NCI-H524 (cell line): ENCODE measurements around the gene GNRHR.
A peak's percentile ranks its signal among the peaks of the same experiment; 100 is the strongest.
"Not testable (repeated sequence)": the region's sequence is repeated elsewhere in the genome, so short reads cannot be mapped to it uniquely, and the experiment has no call there.

Experiments used
- DNase-seq, 2 experiments: peaks; one replicate each; lab custom pipeline; 2025; lab: John Stamatoyannopoulos, UW

GNRHR gene

DNA sequence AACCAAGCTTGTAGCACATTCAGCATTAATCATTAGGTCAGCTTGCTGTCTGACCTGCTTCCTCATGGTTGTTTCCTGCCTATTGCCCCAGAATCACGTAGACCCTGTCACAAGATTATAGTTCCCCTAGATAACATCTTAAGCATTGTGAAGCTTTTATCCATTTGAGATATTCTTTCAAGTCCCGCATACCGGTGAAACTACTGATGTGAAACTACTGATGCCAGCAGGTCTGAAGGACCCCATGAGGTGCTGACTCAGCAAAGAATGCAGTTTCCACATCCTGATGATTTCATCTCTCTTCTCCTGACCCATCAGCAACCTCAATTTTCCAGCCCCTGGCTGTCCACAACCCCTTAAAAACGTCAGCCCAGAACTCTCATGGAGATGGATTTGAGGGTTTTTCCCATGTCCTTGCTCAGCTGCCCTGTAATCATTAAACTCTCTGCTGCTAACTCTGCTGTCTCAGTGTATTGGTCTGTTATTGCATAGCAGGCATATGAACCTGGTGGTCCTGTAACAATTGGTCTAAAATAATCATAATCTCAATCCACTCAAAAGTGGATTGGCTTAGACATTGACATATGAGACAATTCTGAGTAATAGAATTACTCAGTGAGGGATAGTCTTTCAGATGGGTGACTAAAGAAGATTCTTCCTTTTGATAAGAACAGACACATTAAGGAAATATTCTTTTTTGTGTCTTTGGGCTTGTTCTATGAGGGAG, 26.9 kb downstream of the GNRHR start:
- no peak for DNase-seq

DNA sequence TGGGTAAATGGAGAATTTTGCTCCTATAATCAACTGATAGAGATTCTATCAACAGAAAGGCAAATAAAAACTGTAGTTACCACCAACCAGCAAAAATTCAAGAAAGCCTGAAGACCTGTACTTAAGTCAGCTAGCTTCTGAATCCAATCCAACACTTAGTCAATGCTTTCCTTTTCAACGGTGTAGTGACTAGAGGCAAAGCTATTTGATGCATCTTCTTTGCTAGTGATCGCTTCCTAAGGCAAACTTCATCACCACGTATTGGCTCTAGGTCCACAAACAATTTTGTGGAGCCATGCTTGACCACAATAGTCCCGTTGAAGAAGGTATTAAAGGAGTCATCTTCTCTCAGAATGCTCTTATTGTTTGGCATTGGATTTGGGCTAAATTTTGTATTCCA, 28.2 kb downstream of the GNRHR start:
- no peak for DNase-seq

DNA sequence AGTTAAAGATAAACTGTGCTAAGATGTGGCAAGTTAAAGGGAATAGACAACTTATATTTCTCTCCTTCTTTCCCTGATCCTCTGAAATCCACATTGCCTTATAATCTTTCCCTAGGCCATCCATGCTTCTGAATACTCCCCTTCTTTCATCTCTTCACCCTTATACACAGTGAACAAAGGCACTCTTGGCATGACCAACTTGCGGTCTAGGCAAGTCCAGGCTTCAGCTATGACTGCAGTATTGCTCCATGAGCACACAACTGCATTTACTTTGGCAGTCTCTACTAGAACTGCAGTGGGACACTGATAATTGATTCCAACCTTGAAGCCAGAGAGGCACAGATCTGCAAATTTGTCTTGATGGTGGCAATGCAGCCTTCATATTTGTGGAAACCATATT, 29.1 kb downstream of the GNRHR start:
- DNase-seq: no peak

DNA sequence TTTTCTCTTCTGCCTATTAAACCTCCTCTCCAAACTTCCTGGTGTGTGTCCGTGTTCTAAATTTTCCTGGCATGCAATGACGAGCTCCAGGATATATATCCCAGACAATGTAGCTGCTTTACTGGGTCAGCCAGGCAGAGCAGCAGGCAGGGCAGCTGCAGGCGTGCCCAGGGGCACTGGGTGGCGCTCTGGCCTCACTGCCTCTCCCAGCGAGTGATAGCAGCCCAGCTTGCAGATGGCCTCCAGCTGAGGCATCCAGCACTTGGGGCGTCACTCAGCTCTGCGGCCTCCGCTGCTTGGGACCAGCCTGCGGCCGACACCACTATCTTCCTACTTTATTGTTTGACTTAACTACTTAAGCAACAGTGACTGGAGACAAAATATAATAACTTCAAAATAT, 30.2 kb downstream of the GNRHR start:
- DNase-seq: peak; percentile 15 to 42

DNA sequence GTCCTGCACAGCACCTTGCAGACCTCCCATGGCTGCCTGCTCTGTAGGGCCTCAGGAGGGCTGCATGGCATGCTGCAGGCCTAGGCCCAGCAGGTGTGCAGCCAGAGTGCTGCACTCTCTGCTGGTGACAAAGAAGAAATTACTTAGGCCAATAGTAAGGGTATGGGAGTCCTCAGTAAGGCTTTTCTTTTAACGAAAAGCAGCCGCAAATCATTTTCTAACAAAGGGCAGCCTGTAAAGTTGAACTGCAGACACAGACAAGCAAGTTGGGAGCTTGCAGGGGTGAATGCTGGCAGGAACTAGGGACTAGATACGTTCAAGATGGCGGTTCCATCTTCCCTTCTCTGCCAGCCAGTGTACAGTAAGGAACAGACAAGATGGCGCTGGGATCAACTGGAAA, 30.8 kb downstream of the GNRHR start:
- DNase-seq: no peak

DNA sequence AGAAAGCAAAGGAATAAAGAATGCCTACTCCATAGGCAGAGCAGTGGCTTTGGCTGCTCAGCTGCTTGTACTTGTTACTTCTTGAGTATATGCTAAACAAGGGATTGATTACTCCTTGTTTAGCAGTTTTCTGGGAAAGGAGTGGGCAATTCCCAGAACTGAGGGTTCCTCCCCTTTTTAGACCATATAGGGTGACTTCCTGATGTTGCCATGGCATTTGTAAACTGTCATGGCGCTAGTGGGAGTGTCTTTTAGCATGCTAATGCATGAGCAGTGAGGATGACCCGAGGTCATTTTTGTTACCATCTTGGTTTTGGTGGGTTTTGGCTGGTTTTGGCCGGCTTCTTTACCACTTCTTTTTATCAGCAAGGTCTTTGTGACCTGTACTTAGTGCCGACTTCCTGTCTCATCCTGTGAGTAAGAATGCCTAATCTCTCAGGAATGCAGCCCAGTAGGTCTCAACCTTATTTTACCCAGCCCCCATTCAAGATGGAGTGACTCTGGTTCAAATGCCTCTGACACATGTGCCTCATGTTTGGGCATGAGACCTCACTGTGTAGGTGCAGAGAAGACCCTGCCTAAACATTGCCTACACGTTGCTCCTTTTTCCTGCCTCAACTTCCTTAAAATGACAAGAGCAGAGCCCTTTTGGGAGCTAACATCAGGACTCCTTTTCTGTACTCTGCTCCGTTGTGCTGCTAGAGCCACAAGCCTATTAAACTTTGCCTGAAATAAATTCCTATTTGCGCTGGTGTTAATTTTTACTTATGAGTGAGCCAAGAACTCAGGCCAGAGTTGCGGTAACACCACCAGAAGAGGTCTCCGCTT, 32.2 kb downstream of the GNRHR start:
- no peak for DNase-seq

DNA sequence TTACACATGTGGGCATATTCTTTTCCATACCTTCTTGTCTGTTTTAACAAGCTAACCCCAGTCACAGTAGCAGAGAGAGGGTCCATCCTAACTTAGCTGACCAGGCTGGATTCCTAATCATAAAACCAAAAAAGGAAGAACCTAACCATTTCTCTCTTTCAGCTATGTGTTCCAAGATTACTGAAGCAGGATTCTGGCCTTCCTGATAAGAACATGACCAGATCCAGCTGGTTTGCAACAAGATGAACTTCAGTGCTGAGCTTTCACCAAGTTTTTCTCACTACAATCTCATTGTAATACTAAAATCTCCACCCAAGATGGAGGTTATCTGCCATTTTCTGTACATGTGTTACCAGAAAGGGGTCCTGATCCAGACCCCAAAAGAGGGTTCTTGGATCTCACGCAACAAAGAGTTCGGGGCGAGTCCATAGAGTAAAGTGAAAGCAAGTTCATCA, 32.8 kb downstream of the GNRHR start:
- no peak for DNase-seq

DNA sequence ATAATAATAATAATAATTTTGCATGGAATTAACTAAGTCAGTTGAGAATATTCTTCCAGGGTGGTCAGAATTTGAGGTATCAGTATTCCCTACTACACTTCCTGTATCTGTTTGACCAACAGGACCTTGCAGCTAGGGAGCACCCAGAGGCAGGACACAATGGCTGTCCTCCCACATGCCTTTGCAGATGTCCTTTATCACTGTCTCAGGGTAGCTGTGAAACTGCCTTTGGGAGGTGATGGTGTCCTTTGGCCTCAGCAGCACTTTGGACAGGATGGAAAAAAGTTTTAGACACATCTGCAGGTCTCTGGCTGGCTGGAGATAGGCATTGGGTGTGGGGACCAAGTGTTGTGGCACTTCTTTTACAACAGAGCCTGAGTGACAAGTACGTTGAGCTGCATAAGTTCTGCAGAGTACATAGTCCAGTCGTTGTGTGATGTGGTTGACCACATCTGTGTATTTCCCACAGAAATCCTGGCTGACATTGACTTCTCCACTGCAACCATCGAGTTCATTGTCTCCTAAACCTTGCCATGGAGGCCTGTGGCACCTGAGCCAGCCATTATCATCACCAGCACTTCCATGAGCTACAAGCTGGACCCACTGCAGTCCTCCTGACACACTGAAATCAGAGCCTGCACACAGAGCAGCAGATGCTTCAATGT, 34.1 kb downstream of the GNRHR start:
- no peak for DNase-seq

DNA sequence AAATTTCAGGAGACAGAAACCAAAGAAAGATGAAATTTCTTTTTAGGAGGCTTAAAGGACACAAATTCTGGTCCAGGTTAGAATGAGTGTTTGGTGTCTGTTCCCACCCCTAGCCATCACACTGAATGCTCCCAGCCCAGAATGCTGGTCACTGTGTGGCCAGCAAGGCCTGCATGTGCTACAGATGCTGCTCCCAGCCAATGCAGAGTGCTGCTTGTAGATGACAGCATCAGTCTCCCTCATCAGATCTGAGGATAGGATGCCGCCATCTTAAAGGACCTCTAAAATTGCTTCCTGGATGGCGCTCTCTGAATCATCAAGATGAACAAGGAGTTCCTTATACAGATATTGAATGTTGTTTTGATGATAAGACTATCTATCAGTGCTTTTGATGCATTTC, 35.3 kb downstream of the GNRHR start:
- DNase-seq: no peak

DNA sequence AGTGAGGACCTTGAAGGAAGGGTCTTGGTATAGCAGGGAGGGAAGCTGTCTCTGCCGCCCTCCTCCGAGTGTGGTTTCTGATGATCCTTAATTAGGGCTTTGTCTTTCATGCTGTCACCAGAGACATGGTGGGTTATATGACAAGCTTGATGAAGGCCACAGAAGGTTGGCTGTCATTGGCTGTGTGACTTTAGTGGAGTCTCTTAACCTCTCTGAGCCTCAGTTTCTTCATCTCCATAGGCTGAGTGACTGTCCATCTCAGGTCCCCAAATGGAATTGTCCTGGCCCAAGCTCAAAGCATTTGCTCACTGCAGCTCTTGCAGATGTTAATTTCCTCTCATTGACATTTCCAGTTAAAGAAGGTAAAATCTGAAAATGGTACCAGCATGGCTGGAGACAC, 36.6 kb downstream of the GNRHR start:
- no peak for DNase-seq

DNA sequence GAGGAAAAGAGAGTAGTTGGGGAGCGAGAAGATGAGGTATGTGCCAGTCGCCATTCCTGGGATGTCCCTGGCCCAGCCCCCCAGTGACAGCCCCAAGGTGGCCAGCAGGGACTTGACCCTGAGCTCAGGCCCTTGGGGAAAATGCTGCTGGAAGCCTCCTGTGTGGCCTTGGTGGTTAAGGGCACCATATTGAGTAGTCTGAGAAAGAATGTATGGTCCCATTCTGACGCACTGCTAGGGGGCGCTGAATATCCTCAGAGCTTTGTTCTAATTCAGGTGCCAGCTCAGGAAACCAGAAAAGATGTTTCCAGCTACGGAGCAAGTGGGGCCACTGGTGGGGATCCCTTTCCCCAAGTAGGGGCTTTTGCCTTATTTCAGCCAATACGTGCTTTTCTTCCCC, 39.2 kb downstream of the GNRHR start:
- no peak for DNase-seq

DNA sequence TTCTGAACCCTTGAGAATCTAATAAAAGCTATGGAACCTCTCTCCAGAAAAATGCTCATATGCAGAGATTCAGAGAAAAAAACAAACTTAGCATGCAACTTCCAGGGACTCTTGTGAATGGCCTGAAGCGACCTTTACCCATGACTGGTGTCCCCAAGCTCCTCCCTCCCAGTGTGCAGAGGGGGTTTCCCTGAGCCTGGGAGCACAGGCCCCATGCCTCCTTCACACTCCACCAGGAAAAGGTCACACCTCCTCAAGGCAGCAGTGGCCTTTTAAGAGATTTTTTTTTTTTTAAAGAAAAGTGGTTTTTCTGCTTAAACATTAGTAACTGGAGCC, 40.0 kb downstream of the GNRHR start:
- DNase-seq: no peak

DNA sequence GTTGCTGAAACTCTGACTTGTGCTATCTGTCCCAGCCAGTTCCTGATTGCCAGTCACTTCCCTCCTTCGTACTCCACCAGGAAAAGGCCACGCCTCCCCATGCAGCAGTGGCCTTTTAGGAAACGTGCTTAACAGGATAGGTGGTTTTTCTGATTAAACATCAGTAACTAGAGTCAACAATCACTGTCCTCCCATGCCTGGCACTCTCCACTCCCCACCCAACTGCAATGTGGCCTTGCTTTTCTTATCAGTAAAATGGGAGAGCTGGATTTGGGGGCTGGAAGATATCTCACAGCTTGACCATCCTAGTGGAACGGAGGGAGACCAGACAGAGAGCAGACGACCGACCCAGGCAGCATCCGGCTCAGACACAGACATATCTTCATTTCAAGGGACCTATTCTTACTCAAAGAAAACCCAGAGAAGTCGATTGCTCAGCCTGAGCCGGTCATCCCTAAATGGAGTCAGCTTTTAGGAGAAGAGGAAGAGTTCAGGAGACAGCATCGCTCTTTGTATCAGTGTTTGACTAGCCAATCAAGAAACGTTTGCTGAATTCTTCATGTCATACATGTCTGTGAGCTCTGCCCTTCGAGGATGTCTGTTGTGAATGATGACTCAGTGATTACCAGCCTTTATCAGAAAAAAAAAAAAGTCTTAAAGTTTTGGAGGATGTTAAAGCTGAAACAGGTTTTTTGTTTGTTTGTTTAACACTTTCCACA, 40.5 kb downstream of the GNRHR start:
- no peak for DNase-seq

DNA sequence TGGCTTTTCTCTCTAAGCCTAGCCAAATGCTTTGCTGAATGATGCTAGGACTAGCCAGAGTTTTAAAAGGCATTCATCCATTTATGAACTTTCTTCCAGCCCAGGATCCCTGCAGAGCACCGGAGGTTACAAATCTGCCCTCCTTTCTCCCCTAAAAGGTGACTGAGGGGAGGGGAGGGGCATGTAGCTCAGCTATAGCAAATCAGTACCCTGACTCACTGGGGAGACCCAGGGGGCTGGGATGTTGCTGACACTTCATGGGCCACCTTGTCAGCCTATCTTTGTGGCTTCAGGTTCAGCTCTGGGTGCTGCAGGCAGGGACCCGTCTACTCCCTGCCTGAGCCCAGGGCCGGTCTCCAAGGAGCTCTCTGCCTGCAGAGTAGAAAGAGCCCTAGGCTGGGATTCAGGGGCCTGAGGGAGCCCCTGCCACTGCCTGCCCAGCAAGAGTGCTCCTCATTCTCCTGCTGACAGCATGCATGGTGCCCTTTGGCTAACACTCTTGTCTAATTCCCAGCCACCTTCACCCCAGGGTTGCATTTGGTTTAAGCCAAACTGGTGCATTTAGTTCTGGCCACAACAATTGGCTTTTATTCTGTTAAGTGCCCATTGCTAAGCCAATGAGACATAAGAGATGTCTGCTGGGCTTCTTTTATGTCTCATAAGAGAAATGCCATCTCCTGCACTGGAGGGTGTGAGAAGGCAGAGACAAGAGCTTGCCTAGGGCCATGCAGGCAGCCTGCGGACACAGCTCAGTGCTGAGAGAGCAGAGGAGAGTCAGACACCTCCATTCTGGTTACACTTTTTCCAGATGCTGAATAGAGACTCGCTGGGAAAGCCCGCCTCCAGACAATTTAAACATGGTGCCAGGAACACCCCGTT, 41.3 kb downstream of the GNRHR start:
- DNase-seq: no peak

DNA sequence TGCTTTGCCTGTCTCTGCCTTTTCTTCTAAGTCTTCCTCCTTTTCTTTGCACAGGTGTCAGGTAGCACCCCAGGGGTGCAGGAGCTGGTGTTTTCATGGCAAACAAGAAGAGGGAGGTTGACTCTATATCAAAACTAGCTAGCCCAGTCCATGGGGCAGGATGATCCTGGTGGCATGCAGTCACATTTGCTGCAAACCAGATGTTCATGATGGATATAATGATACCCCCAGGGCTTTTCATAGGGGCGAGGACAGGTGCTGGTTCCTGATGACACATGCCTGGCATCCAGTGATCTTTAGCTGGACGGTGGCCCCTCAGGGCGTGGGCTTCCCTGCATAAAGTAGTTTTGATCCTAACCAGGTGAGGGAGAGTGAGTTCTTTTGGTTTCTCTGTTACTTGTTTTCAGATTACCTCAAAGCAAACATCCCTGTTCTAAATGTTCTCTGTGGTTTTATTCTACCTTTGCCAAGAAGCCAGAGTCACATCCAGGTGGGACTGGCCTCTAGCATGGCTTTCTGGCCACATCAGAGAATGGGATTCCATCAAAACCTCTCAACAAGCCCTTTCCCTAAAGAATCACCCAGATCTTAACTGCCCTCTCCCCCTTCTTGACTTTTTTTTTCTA, 42.1 kb downstream of the GNRHR start:
- DNase-seq: no peak

DNA sequence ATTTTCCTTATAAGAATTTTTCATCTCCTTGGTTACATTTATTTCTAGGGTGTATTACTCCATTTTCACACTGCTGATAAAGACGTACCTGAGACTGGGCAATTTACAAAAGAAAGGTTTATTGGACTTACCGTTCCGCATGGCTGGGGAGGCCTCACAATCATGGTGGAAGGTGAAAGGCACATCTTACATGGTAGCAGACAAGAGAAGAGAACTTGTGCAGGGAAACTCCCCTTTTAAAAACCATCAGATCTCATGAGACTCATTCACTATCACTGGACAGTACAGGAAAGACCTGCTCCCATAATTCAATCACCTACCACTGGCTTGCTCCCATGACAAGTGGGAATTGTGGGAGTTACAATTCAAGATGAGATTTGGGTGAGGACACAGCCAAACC, 47.5 kb downstream of the GNRHR start:
- DNase-seq: not testable (repeated sequence)

DNA sequence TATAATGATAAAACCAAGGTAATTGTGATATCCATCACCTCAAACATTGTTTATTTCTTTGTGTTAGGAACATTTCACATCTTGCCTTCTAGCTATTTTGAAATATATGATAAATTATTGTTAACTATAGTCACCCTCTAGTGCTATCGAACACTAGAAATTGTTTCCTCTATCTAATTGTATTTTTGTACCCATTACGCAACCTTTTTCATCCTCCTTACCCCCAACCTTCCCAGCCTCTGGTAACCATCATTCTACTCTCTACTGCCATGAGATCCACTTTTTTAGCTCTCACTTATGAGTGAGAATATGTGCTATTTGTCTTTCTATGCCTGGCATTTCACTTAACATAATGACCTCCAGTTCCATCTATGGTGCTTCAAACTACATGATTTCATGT, 49.3 kb downstream of the GNRHR start:
- DNase-seq: no peak

DNA sequence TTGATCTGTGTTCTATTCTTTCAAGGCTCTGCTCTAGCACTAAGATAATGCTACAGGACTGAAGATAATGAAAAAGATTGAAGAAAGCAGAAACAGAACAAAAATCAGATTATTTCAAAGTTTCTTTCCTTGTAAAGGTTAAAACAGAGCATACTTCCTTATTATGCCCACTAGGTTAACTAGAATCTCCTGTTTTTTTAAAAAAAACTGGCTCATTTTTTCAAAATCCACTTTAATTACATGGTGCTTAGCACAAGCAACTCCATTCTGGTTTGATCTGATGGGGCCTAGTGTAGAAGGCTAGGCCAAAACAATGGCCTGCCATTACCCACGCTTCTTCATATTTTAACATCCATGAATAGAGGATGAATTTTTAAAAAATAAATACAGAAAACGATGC, 52.0 kb downstream of the GNRHR start:
- peak in 1 of 2 experiments; percentile 1 for DNase-seq

DNA sequence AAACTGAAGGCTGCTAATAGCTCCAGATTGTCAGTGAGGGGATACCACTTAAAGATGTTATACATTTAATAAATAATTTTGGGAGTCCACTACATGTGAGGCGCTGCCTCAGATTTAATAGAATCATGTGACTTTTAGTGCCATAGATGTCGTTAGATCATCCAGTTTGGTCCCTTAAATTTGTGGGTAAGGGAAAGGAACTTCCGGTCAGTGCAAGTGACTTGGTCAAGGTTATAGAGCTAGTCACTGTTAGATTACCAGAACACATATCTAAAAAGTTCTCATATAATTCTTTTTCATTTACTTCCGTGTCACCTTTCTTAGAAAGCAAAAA, 52.7 kb downstream of the GNRHR start:
- DNase-seq: peak in 1 of 2 experiments; percentile 42

DNA sequence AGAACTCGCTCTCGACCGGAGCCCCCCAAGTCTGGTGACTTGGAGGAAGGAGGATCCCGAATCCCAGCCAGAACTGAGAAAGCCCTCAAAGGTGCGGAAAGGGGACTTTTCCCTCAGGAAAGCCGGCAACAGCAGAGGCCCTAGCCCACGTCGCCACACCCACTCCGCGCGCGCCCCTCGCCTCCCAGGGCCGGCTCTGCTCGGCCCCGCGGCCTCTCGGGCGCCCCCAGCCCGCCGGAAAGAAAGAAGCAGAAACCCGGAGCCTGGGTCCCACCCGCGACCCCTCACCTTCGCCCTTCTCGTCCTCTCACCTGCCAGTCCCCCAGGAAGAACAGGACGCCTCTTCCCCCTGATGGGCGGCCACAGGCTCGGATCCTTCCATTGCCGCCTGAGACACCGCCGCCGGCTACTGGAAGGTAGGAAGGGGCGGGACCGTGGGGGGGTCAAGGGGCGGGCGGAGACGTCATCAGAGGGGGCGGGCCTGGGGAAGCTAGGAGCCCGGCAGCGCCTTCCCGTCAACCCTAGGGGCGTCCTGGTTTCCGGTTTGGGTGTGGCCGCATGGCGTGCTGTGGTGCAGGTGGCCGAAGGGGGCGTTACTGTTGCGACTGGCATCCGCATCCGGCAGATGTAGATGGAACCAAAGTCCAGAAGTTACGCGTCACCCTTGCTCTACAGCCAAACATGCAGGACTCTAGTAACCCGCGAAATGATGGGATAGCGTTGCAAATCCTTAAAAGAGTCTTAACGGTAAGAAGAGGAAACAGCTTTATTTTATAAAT, 53.3 kb downstream of the GNRHR start, which contains the start of gene UBA6:
Gene UBA6, minus strand, starts transcription at position 418 of the 779 bp plus-strand sequence. Its CDS starts 36 bp downstream, at position 382.
- DNase-seq: peak; percentile 85 to 95
